ENCODE results near the gene ZNF282.
"Not testable (repeated sequence)": the region's sequence is repeated elsewhere in the genome, so short reads cannot be mapped to it uniquely, and the experiment has no call there.

Gene ZNF282

GRCh38 chr7:149224352-149224751 lies 29.0 kb downstream of the ZNF282 start:
- DNase-seq (ENCODE audit: low read depth in 1 of 2, low spot score in 1 of 2) = no peak

DNA sequence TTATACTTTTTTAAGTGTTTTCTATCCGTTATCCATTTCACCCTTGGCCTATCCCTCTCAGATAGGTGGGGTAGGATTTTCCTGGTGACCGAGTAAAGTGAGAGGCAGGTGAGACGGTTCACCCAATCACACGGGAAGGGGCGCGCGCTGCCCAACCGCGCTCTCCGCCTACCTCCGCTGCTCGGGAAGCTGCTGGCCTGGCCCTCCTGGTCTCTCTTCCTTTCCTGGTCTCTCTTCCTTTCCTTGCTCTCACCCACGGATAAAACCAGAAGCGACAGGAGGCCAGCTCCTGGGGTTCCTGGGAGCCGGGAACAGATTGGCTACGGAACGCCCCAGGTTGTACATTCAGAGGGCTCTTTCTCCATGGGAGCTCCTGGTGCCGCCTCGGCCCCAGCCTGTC lies 29.8 kb downstream of the ZNF282 start:
- DNase-seq (ENCODE audit: low read depth in 1 of 2, low spot score in 1 of 2) = no peak

DNA sequence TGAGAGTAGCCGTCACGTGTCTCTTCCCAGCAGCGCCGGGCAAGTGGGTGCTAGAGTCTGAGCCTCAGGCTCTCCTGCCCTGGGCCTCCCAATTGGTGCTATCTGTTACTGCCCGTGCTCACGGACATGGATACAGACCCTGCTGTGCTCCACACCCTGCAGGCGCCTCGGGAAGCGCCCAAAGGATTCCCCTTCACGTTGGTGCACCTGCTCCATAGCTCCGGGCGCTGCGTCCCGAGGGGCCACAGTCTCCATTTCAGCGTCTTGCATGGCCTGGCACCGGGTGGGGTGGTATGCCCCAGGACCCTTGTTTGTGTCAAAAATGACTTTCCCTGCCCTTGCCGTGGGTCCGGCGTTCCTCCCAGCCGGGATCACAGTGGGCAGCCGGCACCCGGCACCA lies 30.3 kb downstream of the ZNF282 start:
- no peak for DNase-seq (ENCODE audit: low read depth in 1 of 2, low spot score in 1 of 2)

DNA sequence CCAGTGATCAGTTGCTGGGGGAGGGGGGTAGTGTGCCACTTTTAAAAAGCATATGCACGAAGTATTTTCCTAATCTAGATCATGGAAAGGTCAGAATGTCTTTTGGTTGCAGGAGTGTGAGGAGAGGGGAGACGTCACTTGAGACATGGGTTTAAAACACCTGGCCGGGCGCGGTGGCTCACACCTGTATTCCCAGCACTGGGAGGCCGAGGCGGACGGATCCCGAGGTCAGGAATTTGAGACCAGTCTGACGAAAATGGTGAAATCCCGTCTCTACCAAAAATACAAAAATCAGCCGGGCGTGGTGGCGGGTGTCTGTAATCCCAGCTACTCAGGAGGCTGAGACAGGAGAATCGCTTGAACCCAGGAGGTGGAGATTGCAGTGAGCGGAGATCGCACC lies 31.0 kb downstream of the ZNF282 start:
- DNase-seq (ENCODE audit: low read depth in 1 of 2, low spot score in 1 of 2) = not testable (repeated sequence)

- DNase-seq (ENCODE audit: low read depth in 1 of 2, low spot score in 1 of 2) = no peak
Observed at GRCh38 chr7:149226840-149227494, 31.6 kb downstream of the ZNF282 start.

DNA sequence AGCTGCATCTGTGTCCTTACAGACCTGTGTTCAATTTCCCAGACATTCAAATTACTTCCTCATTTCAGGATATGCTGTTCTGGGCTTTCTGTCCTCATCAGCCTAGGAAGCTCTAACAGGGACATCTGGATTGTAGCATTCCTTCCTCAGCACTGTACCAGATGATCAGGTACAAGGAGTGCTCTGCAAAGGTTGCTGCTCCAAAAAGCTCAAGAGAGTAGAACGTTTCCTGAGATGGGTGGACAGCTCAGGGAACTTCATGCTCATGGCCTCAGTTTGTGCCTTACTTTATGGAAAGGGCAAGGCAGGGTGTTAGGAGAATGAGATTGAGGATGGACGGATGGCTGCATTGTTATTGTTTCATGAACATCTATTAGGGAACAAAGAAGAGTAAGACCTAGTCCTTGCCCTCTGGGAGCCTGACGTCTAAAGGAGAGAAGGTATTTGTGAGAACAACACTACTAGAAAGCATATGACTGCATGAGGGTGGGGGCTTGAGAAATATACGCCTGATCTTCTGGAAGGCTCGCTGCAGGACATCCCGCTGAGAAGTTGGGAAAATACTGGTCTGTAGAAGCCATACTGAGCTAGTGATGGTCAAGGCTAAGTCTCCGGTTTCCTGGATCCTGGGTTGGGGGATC lies 33.6 kb downstream of the ZNF282 start:
- DNase-seq (ENCODE audit: low read depth in 1 of 2, low spot score in 1 of 2) = no peak

GRCh38 chr7:149229526-149229925 lies 34.2 kb downstream of the ZNF282 start:
- no peak for DNase-seq (ENCODE audit: low read depth in 1 of 2, low spot score in 1 of 2)

DNA sequence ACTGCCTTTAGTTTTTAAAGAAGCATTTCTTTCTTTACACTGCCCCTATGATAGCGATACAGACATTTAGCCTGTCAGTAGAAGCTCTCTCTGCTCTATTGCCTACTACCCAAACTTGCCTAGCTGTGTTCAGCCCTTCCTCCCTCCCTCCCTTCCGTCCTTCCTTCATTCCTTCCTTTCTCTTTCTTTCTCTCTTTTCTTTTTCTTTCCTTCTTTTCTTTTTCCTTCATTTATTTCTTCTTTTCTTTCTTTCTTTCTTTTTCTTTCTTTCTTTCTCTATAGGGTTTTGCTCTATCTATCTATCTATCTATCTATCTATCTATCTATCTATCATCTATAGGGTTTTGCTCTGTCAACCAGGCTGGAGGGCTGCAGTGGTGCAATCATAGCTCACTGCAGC lies 37.0 kb downstream of the ZNF282 start:
- no peak for DNase-seq (ENCODE audit: low read depth in 1 of 2, low spot score in 1 of 2)

DNA sequence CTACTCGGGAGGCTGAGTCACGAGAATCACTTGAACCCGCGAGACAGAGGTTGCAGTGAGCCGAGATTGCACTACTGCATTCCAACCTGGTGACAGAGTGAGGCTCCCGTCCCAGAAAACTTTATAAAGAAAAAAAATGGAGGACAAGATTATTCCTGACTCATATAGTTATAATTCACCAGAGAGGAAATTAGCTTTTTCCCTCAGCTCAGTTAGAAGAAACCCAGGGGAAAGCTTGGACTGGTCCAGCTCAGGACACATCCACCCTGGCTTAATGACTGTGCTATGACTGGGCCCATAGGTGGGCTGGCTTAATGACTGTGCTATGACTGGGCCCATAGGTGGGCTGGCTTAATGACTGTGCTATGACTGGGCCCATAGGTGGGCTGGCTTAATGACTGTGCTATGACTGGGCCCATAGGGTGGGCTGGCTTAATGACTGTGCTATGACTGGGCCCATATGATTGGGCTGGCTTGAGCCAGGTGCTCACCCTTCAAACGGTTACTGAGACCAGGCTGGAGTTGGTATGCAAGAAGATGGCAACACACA lies 38.4 kb downstream of the ZNF282 start:
- DNase-seq (ENCODE audit: low read depth in 1 of 2, low spot score in 1 of 2) = not testable (repeated sequence)

- DNase-seq (ENCODE audit: low read depth in 1 of 2, low spot score in 1 of 2) = no peak
Observed at GRCh38 chr7:149237502-149237901, 42.2 kb downstream of the ZNF282 start.

- DNase-seq (ENCODE audit: low read depth in 1 of 2, low spot score in 1 of 2) = no peak
Observed at GRCh38 chr7:149238051-149238450, 42.7 kb downstream of the ZNF282 start.

DNA sequence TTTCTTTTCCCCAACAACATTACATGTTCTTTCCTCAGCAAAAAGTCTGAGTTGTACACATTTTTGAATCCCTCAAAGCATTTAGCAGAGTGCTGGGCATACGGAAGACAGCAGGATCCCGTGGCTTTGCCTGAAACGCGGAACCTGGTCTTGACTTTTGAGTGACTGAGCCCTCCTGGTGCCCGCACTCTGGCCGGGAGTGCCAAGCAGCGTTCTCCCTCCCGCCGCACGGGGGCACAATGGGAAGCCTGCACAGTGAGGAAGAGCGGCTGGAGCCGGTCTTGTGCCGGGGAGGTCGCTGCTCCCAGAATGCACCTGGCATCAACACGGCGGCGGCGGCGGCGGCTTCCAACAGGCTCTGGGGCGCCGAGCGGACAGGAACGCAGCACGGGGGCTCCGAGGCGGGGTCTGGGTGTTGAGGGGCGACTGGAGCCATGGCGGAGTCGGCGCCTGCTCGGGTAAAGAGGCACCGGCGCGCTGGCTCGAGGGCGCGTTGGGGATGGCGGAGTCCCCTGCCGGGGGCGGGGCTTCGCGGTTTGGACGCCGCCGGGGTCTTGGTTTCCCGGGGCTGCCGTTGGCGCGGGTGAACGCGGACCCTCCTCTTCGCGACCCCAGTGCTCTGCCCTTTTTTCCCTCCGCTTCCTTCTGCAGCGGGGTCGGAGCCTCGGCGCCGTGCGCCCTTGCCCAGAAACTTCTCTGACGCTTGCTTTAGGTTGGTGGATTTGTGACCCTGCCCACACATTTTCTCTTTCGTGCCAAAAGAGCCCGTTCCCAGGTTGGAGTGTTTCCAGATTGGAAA lies 44.2 kb downstream of the ZNF282 start, which contains the start of gene ZNF212:
TSS of gene ZNF212 (plus strand) at position 307 of the 799 bp plus-strand sequence. CDS start at position 435, 128 bp downstream.
- DNase-seq (ENCODE audit: low read depth in 1 of 2, low spot score in 1 of 2) = peak; percentile 79 to 86

GRCh38 chr7:149240637-149241036 lies 45.3 kb downstream of the ZNF282 start:
- no peak for DNase-seq (ENCODE audit: low read depth in 1 of 2, low spot score in 1 of 2)

DNA sequence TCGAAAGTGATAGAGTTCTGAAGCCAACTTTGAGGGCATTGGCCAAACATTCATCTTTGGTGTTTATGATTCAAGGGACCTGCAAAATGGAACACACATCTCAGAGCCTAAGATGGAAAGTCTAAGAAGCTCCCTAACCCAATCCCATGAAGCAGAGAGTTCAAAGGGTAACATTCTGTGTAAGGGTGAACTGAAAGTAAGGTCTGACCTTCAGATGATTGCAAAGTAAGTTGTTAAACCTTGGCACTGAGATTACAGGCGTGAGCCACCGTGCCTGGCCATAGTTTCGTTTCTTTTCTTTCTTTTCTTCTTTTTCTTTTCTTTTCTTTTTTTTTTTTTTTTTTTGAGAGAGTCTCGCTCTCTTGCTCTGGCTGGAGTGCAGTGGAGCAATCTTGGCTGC lies 46.4 kb downstream of the ZNF282 start:
- no peak for DNase-seq (ENCODE audit: low read depth in 1 of 2, low spot score in 1 of 2)

GRCh38 chr7:149245244-149245643 lies 49.9 kb downstream of the ZNF282 start:
- DNase-seq (ENCODE audit: low read depth in 1 of 2, low spot score in 1 of 2) = no peak

GRCh38 chr7:149245744-149246143 lies 50.4 kb downstream of the ZNF282 start:
- DNase-seq (ENCODE audit: low read depth in 1 of 2, low spot score in 1 of 2) = no peak

DNA sequence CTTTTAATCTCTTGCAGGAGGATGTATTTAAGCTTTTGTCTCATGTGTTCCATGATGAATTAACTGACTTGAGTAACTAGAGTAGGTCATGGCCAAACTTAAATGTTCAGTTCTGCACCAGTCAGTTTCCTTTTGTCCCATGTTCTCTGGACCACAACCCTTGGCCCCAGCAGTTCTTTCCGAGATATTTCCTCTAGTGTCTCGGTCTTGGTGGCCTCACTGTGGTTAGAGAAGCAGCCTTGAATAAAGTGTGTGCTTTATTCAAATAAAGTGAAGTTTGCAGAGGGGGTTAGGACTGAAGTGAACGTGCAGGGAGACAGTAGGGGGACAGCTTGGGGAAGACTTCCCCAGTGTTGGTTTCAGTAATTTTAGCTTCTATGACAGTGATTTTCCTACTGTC lies 53.4 kb downstream of the ZNF282 start:
- no peak for DNase-seq (ENCODE audit: low read depth in 1 of 2, low spot score in 1 of 2)

DNA sequence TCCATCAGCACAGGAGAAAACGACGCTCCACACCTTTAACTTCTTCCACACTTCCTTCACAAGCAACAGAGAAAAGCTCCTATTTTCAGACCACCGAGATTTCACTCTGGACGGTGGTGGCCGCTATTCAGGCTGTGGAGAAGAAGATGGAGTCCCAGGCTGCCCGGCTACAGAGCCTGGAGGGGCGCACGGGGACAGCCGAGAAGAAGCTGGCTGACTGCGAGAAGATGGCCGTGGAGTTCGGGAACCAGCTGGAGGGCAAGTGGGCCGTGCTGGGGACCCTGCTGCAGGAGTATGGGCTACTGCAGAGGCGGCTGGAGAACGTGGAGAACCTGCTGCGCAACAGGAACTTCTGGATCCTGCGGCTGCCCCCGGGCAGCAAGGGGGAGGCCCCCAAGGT lies 54.8 kb downstream of the ZNF282 start:
- not testable (repeated sequence) for DNase-seq (ENCODE audit: low read depth in 1 of 2, low spot score in 1 of 2)

DNA sequence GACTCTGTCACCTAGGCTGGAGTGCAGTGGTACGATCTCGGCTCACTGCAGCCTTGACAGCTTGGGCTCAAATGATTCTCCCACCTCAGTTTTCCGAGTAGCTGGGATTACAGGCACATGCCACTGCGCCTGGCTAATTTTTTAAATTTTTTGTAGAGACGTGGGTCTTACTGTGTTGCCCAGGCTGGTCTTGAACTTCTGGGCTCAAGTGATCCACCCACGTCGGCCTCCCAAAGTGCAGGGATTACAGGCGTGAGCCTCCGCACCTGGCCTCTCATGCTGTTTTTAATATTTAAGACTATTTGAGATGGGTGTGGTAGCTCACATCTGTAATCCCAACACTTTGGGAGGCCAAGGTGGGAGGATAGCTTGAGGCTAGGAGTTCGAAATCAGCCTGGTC lies 56.2 kb downstream of the ZNF282 start:
- not testable (repeated sequence) for DNase-seq (ENCODE audit: low read depth in 1 of 2, low spot score in 1 of 2)

DNA sequence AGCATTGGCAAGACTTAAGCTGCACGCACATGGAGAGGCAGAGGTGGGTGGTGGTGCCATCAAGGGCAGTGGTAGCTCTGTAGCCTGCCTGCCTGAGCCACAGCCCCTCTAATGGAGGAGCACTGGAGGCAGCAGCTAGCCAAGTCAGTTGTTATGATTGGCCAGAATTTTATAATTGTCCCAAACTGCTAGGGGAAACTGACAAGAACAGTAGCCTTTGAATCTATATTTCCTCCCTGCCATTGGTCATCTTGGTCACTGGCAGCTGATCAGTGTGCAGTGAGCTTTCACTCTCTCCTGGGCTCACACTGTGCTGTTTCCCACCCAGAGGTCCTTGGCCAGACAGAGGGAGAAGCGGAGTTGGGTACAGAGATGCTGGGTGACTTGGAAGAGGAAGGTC lies 57.0 kb downstream of the ZNF282 start:
- no peak for DNase-seq (ENCODE audit: low read depth in 1 of 2, low spot score in 1 of 2)

DNA sequence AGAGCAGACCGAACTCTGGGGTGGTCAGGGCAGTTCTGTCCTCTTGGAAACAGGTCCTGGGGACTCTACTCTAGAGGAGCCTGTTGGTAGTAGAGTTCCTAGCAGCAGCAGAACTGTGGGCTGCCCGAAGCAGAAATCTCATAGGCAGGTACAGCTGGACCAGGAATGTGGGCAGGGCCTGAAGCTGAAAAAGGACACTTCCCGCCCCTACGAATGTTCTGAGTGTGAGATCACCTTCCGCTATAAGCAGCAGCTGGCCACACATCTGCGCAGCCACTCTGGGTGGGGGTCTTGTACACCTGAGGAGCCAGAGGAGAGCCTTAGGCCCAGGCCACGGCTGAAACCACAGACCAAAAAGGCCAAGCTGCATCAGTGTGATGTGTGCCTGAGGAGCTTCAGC lies 58.3 kb downstream of the ZNF282 start:
- DNase-seq (ENCODE audit: low read depth in 1 of 2, low spot score in 1 of 2) = no peak

Data from activated T-helper 1 cell treated with anti-CD3 and anti-CD28 coated beads, Interleukin-2, amount 50 U/mL, for 16 hours (primary cell).